Astrocyte of the hippocampus (primary cell): ENCODE results near the gene FBXW4.

Experiments
- DNase-seq: peaks from one replicate; pipeline ENCODE4 v3.0.0; 2011; ENCODE audit warnings: low read depth, low spot score

FBXW4 gene

DNA sequence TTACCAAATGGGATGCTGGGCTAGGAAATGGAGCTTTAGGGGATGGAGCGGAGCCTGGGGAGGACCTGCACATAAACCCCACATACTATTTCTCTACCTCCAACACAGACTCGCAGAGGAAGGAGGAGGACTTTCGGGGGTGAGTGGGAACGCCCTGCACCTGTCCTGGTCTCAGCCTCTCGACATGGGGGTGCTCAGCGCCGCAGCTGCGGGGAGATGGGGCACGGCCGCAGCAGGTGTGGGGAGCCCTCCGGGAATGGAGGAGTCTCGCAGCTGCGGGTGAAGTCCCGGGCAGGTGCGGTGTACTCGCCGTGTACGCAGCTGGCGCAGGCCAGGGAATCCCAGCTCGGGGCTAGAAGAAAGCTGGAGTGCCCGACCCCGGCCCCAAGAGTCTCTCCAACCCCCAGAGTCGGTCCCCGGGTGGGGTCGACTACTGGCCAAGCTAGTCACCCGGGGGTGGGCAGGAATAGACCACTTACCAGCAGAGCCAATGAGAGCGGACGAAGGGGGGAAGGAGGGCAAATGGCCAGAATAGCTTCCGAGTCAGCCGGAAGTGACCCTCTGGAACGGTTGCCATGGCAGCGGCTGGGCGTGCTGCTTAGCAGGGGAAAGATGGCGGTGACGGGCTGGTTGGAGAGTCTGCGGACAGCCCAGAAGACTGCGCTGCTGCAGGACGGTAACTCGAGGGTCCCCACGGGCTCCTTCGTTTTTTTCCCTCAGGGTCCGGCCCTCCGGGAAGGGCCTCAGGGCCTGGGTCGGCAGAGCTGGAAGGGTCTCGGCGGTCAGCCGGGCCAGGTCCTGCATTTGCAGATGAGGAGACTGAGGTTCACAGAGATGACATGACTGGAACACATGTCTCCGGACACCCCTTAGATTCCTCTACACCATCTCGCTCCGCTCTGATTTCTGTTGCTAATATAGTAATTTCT, 107.0 kb downstream of the FBXW4 start, which contains the start of the genes DPCD and POLL:
TSS of gene DPCD (plus strand) at position 597 of the 929 bp plus-strand sequence. CDS start at position 613, 16 bp downstream.
TSS of gene POLL (minus strand) at position 533 of the 929 bp plus-strand sequence. CDS start 897 bp downstream, outside the sequence.
- peak; percentile 98 for DNase-seq

DNA sequence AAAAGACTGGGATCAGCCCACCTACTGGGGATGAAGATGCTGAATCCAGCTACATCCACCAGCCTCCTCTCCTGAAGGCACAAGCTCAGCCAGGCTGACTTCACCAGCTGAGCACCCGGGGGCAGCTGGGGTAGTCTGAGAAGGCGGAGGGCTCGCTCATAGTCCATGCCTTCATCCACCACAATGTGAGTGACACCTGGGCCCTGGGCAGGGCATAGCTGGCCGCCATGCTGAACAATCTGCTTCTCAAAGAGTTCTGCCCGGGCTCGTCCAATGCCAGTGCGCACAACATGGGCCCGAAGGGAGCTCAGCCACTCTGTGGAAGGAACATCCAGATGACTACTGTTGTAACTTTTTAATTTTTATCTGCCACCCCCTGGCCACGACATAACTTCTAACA, 109.1 kb downstream of the FBXW4 start:
- DNase-seq, result no peak

DNA sequence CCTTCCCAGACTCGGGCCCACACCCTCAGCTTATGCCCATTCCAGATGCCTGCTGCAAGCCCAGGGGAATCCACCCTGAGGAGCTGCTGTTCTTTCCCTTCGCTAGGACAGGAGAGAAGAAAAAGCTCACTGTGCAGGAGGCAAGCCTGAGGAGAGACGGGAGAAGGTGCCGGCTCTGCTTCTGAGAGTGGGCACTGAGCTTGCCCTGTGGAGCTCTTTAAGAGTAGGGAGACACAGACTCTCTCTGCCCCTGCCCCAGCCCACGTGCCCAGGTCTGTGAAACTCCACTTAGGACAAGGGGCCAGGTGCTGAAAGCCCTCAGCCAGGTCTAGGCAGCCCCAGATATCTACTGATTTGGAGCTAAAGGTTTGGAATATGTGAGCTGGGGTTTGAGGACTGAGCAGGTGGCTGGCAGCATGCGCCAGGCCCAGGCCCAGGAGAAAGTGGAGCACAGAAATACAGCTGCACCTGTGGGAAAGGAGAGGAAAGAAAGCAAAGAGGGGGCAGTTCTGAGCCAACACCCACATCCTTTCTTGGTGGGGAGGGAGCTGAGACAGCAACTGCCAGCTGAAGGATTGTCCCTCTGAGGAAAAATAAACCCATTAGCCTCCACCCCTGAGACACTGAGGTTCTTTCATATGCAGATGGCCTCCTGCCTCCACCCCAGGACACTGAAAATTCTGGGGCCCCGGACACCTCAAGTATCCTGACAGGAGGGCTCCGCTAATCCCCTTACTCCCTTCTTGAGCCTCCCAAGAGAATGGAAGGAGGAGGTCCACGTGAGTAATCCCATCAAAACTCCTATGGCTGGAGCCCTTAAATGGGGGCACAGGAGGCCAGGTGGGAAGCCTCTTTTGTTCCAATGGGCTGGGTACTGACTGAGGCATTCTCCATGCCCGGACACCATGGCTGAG, 114.2 kb downstream of the FBXW4 start:
- DNase-seq, result no peak

DNA sequence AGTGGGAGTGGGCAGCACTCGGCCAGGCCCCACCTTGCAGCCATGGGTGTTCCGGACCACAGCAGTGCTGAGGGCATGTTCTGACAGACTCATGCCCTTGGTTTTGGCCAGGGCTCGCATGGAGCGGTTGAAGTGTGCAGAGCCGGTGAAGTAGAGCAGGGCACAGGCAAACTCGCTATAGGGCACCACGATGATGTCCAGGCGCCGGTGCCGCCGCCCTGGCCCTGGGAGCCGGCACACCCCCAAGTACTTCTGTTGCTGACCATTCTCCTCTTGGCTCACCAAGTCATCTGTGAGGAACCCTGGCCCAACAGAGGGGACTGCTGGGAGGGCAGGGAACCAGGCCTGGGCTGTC, 115.5 kb downstream of the FBXW4 start:
- no peak for DNase-seq

DNA sequence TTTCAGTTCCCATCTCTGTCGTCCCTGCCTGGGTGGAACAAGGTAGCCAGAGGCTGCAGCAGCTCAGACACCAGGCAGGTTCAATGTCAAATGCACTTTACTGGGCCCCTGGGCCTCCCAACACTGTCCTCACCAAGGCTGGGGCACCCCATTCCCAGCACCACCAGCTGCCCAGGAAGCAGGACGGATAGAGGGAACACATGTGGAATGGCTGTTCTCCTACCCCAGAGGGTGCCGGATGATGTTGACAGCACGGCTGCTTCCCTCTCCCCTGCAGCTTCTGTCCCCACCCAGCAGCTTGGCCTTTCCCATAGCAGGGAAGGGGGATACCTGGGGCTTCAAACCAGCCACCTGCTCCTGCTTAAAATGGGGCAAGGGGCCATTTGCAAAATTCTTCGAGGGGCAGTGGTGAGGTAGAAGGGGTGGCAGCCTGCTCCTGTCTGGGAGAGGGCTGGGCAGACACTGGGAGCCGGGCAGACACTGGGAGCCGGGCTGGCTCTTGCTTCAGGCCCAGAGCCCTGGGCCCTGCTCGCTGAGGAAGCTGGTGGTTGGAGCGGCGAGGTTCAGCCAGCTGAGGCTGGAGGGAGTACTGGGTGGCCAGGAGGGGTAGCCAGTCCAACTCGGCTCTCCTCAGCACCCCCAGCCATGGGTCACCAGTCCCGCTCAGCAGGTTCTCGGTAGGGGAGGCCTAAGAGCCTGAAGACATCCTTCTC, 116.0 kb downstream of the FBXW4 start:
- DNase-seq, result no peak

DNA sequence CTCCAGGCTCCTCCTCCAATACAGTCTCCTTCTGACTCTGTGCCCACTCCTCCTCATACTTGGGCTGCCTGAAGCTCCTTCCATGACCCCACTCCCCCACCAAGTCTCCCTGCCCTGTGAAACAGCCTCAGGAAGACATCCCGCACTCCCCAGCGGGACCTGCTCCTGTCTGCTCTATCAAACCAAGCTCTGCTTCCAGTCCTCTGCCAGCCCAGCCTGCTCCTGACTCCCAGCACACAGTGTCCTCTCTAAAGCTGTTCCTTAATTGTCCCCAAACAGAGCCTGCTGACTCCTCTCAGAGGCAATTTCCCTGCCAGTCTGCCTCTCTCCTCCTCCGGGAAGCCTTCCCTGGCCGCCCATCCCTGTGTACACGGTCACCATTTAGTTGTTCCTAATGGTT, 116.8 kb downstream of the FBXW4 start:
- DNase-seq, result no peak

DNA sequence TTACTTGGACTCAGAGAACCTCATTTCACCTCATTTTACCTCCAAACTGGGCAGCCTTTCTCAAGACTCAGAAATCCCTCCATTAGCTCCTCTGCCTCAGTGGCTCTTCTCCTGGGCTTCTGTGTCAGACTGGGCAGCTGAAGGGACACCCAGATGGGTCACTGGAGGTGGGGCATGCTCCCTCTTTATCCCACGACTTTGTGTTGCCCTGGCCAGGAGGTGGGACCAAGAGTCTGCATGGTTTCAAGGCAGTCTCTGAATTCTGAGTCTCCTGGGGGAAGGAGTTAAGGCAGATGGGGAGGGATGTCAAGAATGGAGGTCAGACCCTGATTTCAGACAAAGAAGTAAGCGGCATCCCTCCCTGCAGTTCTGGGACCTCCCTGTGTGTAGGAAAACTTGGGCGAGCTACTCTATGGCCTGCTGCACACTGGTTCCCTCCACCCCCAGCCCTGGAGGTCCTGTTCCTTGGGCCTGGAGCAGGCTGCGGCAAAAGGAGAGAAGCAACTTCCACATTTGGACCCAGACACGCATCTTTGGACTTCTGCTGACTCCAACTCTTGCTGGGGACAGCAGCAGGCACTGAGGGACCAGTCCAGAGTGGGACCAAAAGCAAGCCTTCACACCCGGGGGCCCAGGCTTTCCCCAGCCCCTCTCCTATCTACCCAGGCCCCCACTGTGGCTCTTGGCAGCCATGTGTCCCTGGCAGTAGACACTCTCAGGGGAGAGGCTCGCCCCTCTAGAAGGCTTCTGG, 117.7 kb downstream of the FBXW4 start:
- no peak for DNase-seq

DNA sequence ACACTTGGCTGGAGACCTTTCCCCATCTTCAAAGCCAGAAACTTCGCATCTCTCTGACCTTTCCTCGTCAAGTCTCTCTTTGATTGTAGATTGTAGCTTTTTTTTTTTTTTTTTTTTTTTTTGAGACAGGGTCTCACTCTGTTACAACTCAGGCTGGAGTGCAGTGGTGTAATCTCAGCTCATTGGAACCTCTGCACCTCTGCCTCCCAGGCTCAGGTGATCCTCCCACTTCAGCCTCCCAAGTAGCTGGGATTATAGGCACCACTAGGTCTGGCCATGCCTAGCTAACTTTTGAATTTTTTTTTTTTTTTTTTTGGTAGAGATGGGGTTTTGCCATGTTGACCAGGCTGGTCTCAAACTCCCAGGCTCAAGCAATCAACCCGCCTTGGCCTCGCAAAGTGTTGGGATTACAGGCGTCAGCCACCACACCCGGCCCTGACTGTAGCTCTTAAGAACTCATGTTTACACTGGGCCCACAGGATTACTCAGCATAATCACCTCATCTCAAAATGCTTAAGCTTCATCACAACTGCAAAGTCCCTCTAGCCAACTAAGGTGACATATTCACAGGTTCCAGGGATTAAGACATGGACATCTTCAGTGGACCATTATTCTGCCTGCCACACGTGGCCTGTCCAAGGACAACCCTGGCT, 118.6 kb downstream of the FBXW4 start:
- no peak for DNase-seq

DNA sequence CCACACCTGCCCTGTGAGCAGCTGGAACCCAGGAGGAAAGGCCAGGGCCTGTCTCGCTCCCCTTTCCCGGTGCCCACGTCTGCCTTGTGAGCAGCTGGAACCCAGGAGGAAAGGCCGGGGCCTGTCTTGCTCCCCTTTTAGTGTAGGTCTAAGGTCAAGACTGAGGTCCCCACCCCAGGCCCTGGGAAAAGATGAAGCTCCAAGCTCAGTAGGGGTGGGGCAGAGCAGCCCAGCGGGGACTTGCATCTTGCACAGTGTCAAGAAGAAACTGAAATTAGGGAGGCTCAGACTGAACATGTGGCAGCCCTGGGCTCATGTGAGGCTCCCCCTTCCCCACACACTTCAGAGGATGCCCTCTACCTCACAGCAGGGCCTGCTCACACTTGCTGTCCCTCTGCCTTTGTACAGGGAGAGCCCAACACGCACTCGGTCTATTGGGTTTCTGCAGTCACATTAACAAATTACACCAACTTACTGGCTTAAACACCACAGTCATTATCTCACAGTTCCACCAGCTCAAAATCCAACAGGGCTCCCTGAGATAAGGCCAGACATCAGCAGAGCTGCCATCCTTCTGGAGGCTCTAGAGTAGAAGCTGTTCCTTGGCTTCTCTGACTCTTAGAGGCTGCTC, 119.3 kb downstream of the FBXW4 start:
- DNase-seq, result no peak

DNA sequence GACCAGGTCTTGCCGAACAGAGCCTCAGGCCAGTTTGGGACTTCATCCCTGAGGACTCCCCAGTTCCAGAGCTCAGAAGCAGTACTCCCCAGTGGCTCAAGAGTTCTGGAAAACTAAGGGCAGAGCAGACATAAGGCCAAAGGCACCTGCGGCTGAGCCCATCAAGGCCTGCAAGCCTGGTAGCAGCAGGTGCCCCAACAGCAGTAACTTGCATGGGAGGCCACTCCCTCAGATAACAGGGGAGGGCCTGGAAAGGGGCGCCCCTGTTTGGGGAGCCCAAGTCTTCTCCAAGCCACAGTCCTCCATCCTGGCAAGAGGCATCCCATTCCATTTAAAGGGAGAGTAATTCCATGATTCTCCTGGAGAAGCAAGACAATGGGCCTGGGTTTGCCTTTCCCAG, 119.9 kb downstream of the FBXW4 start:
- DNase-seq, result no peak

DNA sequence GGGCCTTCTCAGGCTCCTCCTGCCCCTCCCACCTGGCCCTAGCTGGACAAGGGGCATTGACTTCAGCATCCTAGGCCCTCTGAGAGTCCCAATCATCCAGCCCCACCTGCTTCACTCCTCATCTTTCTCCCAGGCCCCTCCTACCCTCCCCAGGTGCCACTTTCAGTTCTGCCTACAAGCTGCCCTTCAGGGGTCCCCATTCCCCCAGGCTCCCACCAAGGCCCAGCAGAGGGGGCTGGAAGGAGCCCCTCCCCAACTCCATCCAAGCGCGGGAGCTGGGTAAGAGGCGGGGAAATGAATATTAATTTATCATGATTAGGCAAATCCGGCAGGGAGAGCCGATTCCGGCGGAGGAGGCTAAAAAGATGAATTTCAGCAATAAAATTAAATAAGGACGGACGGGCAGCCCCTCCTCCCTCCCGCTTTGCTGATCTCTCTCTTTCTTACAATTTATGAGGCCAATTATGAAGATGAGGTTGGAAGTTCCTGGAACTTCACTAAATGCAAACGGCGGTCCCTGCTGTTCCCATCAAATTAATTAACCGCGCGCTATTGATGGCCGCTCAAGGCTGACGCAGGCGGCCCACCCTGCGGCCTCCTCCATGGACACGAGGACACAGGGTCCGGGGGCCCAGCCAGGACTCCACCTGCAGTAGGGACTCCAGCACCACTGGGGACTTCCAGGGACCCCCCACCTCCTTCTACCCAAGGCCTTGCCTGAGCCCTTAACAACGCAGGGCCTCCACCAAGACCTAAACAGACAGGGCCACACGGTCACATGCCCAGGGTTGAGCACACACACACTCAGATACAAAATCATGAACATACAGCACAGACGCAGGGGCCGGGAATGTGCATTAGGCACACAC, 120.9 kb downstream of the FBXW4 start:
- DNase-seq, result no peak

DNA sequence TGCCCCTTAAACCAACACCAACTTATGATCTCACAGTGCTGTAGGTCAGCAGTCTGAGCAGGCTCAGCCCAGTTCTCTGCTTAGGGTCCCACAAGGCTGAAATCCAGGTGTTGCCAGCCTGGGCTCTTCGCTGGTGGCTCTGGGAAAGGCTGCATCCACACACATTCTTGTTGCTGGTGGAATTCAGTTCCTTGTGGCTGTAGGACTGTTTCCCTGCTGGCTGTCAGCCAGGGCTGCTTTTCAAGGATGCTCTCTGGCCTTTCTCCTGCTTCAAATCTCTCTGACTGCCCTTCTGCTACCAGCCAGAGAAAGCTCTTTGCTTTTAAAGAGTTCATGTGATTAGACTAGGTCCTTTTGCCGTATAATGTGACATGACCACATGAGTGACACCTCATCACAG, 122.2 kb downstream of the FBXW4 start:
- no peak for DNase-seq

DNA sequence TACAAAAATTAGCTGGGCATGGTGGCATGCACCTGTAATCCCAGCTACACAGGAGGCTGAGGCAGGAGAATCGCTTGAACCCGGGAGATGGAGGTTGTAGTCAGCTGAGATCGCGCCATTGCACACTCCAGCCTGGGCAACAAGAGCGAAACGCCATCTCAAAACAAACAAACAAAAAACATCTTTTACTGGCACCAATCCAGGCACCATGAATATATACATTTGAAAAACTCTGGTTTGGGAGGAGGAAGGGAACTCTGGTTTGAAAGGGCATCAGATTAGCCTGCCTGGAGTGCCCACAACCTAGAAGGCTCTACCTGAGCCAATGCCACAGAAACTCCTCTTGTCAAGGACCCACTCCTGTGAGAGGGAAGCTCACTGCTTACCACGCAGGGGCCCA, 122.8 kb downstream of the FBXW4 start:
- DNase-seq, result no peak

DNA sequence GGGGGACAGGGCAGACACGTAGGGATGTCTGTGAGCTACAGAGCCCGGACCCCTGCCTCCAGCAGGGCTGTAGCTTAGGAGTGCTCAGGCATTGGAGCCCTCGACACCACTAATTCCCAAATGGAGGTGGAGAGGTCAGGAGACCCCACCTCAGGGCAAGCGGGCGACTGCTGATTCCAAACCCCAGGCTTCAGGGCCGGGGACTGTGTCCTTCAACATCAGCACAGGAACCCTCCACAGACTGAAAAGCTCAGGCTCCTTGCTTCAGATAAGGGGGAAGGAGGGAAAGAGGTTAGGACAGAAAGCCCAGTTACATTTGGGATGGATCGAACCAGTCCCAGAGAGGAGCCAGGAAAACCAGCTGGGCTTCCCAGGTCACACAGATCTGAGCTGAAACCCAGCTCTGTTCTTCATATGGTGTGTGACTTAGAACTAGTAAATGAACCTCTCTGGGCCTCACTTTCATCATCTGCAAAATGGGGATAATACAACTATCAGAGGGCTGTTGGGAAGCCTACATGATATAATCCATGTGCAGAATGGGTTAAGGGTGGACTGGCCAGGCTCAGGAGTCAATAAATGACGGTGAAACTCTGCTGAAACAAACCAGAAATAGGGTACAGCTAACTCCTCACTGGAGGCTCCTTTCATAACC, 123.6 kb downstream of the FBXW4 start:
- no peak for DNase-seq

DNA sequence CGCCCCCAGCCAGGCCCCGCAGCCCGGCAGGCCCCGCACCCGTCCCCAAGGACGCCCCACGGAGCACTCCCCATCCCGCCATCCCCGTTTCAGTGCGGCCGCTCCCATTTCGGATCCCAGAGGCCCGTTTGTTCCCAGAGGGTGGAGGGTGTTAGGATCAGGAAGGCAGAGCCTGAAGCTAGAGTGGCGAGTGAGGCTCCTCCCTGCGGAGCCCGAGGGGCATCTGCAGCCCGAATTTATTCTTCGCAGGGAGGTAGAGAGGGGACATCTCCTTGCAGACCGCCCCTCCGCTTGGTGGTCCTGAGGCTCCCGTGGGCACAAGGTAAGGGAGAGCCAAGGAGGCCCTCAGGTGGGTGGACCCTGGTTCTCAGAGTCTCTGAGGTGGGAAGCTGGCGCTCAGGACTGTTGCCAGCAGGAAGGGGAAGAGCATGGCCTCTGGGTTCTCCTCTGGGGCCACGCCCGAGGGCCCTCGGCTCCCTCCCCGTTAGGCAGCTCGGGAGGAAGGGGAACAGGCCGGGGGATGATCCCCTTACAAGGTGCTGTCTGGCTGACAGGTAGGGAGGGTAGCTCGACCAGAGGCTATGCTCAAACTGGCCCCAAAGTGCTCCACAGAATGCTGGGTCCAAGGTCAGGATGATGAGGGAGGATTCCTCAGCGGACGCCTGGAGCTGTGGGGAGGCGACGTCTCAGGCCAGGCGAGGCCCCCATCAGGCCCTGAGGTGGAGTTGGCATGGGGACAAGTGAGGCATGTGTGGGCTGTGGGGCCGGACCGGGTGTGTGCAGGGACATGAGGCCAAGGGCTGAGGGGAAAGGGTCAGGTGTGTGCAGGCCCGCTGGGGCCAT, 124.3 kb downstream of the FBXW4 start:
- no peak for DNase-seq

DNA sequence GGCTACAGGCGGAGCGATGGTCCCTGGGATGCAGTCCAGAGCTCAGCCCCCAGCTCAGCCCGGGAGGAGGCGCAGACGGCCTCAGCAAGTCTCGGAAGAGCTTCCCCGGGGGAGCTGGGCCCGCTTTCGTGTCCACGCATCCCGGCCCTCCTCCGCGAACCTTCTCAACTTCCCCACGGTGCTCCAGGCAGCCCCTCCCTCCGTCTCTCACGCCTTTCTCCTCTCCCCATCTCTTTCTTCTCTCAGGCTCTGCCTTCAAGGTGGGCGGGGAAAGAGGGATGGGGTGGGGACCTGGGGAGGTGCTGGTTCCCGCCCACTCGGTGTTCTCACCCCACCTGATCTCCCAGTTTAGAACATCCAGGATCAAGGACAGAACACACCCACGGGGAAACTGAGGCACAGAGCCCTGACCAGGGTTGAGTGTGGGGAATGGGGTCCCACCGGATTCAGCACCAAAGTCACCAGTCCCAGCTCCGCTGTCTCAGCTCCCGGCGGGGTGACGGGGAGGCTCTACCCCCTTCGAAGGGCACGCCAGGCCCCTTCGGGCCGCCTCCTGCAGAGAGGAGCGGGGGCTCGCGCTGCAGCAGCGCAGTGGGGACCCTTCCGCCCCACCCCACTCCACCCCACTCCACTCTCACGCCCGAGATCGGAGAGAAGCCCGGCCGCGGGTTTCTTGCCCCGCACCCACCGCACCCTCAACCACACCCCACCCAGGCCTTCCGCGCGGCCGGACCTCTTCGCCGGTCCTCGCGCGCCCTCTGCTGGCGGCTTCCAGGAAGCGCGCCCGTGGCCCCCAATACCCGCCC, 125.1 kb downstream of the FBXW4 start:
- DNase-seq, result peak; percentile 88

DNA sequence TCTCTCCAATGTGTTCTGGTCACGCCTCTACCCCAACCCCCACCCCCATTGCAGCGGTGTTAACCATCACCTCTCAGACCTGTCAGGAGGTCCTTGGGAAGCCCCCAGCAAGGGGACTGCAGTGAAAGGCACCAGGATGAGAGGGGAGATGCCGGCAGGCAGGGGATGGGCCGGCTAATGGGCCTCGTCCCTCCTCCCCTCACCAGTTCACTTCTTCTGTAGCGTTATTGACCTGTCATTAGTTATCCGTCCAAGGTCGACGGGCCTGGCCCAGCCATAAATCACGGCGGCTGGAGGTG, 125.7 kb downstream of the FBXW4 start:
- DNase-seq, result no peak
